Measurements from ENCODE around the gene GOLGA6L2.

DNA sequence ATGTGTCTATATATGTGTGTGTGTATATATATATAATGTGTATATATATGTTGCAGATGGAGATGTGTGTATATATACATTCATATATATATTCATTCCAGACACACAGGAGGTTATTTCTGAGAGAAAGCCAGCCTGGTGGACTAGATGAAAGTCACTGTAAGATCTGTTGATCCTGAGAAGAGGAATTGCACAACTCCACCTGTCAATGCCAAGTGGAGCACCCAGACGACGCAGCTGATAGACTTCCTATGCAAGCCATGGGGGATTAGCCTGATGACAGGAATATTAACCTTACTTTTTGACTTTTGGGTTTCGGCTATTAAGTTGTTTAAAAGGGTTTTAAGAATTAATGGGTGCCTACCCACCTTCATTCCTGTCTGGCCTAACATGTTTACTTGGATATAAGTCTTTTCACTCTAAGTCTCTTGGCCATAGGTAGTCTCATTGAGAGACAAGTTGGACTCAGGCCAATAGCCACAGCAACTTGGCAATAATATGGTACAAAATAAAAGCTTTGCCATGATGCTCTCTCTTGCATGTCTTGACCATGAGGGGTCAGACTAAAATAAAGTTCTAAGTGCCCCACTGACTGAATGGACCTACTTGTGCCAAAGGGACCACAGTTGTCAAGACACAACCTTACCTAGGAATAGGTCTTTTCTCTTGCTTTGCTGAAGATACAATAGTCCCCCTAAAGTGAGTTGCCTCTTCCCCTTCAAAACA lies 35.9 kb upstream of the GOLGA6L2 start:
- TF ChIP-seq CTCF (IDR thresholded peaks at IDR 0.05) (no peak), ZFX (IDR thresholded peaks at IDR 0.05; ENCODE audit: borderline replicate concordance) (no peak)

Measured in 22Rv1 (cell line).